Osteoblast (primary cell): ENCODE measurements around the gene HAVCR2. TPM values are rescaled to one million over a fixed set of nuclear protein-coding genes. Genes with fewer than 3 reads are reported as not detected.
A peak's percentile ranks its signal among the peaks of the same experiment; 100 is the strongest.
"Not testable (repeated sequence)": the region's sequence is repeated elsewhere in the genome, so short reads cannot be mapped to it uniquely, and the experiment has no call there.

ENCODE experiments used
- DNase-seq: peaks from one replicate; pipeline ENCODE4 v3.0.0; 2011; ENCODE audit warnings: low spot score, mixed read lengths; ENCODE audit not compliant: insufficient read length; ENCODE audit errors: missing footprints
- H2AFZ ChIP-seq: 2 replicates; pipeline ENCODE4 v1.6.0; 2011; ENCODE audit warnings: mild to moderate bottlenecking, low read length
- H3K27ac ChIP-seq: 2 replicates; pipeline ENCODE4 v1.5.1; 2011; ENCODE audit warnings: mild to moderate bottlenecking, low read depth, low read length, moderate library complexity
- H3K27me3 ChIP-seq: 2 replicates; pipeline ENCODE4 v1.6.0; 2012; ENCODE audit warnings: mild to moderate bottlenecking, control low read depth, inconsistent platforms, low read length, moderate library complexity; ENCODE audit not compliant: insufficient read depth
- H3K36me3 ChIP-seq: 2 replicates; pipeline ENCODE4 v1.5.1; 2011; ENCODE audit warnings: mild to moderate bottlenecking, low read length, control low read depth, moderate library complexity; ENCODE audit not compliant: insufficient read depth
- H3K4me1 ChIP-seq: 2 replicates; pipeline ENCODE4 v1.5.1; 2011; ENCODE audit warnings: mild to moderate bottlenecking, low read length, control low read depth, moderate library complexity; ENCODE audit not compliant: insufficient read depth
- H3K4me2 ChIP-seq: 2 replicates; pipeline ENCODE4 v1.6.0; 2011; ENCODE audit warnings: mild to moderate bottlenecking, low read length; ENCODE audit not compliant: insufficient read depth
- H3K4me3 ChIP-seq: fragments of 200-600 bp; sonication (generic); 3 replicates; pipeline ENCODE4 v1.5.1; 2012; ENCODE audit warnings: mild to moderate bottlenecking, low read length, inconsistent platforms; ENCODE audit not compliant: insufficient read depth
- H3K79me2 ChIP-seq: 2 replicates; pipeline ENCODE4 v1.6.0; 2012; ENCODE audit warnings: mild to moderate bottlenecking, low read length, control low read depth, inconsistent platforms; ENCODE audit not compliant: insufficient read depth
- H3K9me3 ChIP-seq: 2 replicates; pipeline ENCODE4 v1.5.1; 2011; ENCODE audit warnings: low read depth, low read length, control low read depth
- H4K20me1 ChIP-seq: 2 replicates; pipeline ENCODE4 v1.6.0; 2012; ENCODE audit warnings: mild to moderate bottlenecking, low read length, control low read depth; ENCODE audit not compliant: insufficient read depth
- total RNA-seq: library from RNA; depleted of rRNA; stranded (reverse); fragments of >200 nt; gene quantifications from 2 replicates; pipeline ENCODE4 v1.2.3, GENCODE V29; 2012
- TF ChIP-seq, protein P1 (sequence below): IDR thresholded peaks from 2 replicates; pipeline ENCODE4 v1.5.1; 2011; ENCODE audit warnings: mild to moderate bottlenecking, low read depth, low read length, moderate library complexity; ENCODE audit errors: extremely low read depth

HAVCR2 gene
- total RNA-seq, 1 donor, result 0.72 TPM

GRCh38 chr5:157063776-157064430 lies 44.9 kb downstream of the HAVCR2 start:
- TF ChIP-seq, protein P1, sequence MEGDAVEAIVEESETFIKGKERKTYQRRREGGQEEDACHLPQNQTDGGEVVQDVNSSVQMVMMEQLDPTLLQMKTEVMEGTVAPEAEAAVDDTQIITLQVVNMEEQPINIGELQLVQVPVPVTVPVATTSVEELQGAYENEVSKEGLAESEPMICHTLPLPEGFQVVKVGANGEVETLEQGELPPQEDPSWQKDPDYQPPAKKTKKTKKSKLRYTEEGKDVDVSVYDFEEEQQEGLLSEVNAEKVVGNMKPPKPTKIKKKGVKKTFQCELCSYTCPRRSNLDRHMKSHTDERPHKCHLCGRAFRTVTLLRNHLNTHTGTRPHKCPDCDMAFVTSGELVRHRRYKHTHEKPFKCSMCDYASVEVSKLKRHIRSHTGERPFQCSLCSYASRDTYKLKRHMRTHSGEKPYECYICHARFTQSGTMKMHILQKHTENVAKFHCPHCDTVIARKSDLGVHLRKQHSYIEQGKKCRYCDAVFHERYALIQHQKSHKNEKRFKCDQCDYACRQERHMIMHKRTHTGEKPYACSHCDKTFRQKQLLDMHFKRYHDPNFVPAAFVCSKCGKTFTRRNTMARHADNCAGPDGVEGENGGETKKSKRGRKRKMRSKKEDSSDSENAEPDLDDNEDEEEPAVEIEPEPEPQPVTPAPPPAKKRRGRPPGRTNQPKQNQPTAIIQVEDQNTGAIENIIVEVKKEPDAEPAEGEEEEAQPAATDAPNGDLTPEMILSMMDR, result no peak
- no peak overlapping the region for H3K4me3 ChIP-seq
- no peaks in the 10 kb centered on the region for H3K9me3 ChIP-seq
- H3K4me2 ChIP-seq, result no peak overlapping the region
- no peaks in the 10 kb centered on the region for H3K79me2 ChIP-seq
- no peaks in the 10 kb centered on the region for H3K27me3 ChIP-seq
- H3K4me1 ChIP-seq, result no peaks in the 10 kb centered on the region
- no peak overlapping the region for H3K27ac ChIP-seq
- H3K36me3 ChIP-seq, result no peaks in the 10 kb centered on the region
- H2AFZ ChIP-seq, result no peak overlapping the region
- DNase-seq, result no peak
- H4K20me1 ChIP-seq, result no peaks in the 10 kb centered on the region

DNA sequence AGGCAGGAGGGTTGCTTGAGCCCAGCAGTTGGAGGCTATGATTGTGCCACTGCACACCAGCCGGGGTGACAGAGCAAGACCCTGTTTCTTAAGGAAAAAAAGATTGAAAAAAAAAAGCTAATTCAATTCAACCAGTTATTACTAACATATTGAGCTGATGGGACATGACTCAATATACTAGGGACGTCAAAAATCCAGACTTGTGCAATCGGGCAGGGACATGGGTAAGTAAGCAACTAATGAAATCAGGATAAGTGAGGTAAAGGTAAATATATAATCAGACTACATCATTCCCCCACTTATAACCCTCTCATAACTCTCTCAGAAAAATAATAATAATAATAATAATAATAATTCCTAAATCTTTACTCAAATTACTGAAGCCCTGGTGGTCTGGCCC lies 49.0 kb downstream of the HAVCR2 start:
- Histone ChIP-seq H3K4me2 (no peak overlapping the region), H3K36me3 (no peaks in the 10 kb centered on the region), H3K4me3 (no peak overlapping the region), H2AFZ (no peak overlapping the region), H3K79me2 (no peaks in the 10 kb centered on the region), H3K27ac (no peak overlapping the region), H3K27me3 (no peaks in the 10 kb centered on the region), H3K9me3 (no peaks in the 10 kb centered on the region), H4K20me1 (no peaks in the 10 kb centered on the region), H3K4me1 (no peaks in the 10 kb centered on the region)
- DNase-seq, result no peak
- TF ChIP-seq, protein P1, result no peak

DNA sequence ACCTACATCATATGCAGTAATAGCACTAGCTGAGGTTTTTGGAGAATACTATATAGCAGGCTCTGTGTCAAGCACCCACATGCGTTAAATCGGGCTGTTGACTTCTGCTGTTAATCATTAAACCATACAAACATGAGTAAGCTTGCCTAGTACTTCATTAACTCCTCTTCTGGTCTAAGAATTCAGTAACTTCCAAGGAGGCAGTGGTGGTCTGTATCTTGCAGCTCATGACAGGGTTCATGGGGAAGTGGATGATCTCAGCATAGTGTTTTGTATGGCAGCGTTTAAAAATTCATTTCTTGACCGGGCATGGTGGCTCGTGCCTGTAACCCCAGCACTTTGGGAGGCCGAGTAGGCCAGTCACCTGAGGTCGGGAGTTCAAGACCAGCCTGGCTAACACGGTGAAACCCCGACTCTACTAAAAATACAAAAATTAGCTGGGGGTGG lies 49.7 kb downstream of the HAVCR2 start, which contains the start of gene HAVCR1:
TSS of gene HAVCR1 (minus strand) at position 24 of the 447 bp plus-strand sequence. CDS start 1,173 bp downstream, outside the sequence.
- Histone ChIP-seq H3K4me3 (no peak within 1 kb of the TSS), H3K4me2 (no peak within 1 kb of the TSS), H3K27me3 (no peaks in the 10 kb centered on the region), H3K79me2 (no peaks in the 10 kb centered on the region), H3K4me1 (no peaks in the 10 kb centered on the region), H3K27ac (no peak within 1 kb of the TSS), H4K20me1 (no peaks in the 10 kb centered on the region), H3K36me3 (no peaks in the 10 kb centered on the region), H2AFZ (no peak within 1 kb of the TSS), H3K9me3 (no peaks in the 10 kb centered on the region)
- TF ChIP-seq, protein P1, result no peak
- no peak for DNase-seq

DNA sequence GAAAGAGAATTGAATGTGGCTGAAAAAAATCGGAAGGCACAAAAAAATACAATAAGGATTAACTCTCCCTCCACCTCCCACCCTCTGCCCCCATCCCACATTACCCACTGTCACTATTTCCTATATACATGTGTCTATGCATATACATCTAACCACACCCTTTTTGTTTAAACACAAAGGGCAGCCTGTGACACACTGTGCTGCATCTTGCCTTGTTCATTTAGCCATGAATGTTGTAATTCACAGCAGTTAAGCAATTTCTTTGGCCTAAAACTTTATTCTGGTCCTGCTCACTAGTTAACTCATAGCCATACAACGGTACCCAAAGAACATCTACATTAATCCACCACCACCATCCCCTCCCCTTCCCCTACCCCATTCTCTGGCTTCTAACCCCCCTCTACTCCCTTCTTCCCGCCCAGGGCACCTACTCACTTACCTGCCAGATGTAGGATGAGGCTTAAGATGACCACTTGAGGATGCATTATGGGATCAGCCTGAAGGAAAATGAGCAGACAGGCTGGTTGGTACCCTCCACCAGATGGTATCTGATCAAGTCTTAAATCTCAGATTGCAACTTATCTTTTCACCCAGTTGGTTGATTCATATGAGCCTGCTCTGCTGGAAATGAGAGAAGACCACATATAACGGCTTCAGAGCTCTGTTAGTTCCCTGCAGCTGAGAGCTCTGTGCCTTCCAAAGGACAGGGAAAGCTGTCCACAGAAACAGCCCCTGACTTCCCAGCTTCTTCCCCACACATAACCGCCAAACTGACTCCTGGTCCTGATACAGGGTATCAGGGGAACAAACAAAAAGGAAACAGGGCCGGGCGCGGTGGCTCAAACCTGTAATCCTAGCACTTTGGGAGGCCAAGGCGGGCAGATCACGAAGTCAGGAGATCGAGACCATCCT lies 51.1 kb downstream of the HAVCR2 start:
- no peaks in the 10 kb centered on the region for H3K9me3 ChIP-seq
- H3K27me3 ChIP-seq, result no peaks in the 10 kb centered on the region
- no peaks in the 10 kb centered on the region for H3K36me3 ChIP-seq
- H3K27ac ChIP-seq, result no peak overlapping the region
- no peak overlapping the region for H2AFZ ChIP-seq
- no peaks in the 10 kb centered on the region for H3K4me1 ChIP-seq
- no peaks in the 10 kb centered on the region for H3K79me2 ChIP-seq
- H4K20me1 ChIP-seq, result no peaks in the 10 kb centered on the region
- H3K4me3 ChIP-seq, result no peak overlapping the region
- TF ChIP-seq, protein P1, result no peak
- no peak overlapping the region for H3K4me2 ChIP-seq
- DNase-seq, result peak; percentile 52

DNA sequence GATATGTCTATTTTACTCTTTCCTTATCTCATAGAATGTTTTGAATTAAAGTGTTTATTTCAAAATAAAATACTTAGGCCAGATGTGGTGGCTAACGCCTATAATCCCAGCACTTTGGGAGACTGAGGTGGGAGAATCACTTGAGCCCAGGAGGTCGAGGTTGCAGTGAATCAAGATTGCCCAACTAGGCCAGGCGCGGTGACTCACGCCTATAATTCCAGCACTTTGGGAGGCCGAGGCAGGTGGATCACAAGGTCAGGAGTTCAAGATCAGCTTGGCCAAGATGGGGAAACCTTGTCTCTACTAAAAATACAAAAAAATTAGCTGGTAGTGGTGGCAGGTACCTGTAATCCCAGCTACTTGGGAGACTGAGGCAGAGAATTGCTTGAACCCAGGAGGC lies 52.0 kb downstream of the HAVCR2 start:
- not testable (repeated sequence) for H3K36me3 ChIP-seq, H3K79me2 ChIP-seq, H2AFZ ChIP-seq, H3K9me3 ChIP-seq, H4K20me1 ChIP-seq, DNase-seq, H3K4me1 ChIP-seq, H3K27me3 ChIP-seq, H3K27ac ChIP-seq, H3K4me3 ChIP-seq, H3K4me2 ChIP-seq
